Activated naive CD4-positive, alpha-beta T cell treated with anti-CD3 and anti-CD28 coated beads, Interleukin-2, amount 50 U/mL, for 72 hours (primary cell): ENCODE data around the gene BCL7C. TPM values are rescaled to one million over a fixed set of nuclear protein-coding genes. Genes with fewer than 3 reads are reported as not detected.

Experiments used
- total RNA-seq, 2 donors: library from RNA; stranded (reverse); gene quantifications; one replicate each; pipeline ENCODE4 v1.2.3, GENCODE V29; 2022

Gene BCL7C
- total RNA-seq, 2 donors from 2014 or later, result 27.3 to 45.9 TPM

Other genes starting within 250 kb of the BCL7C start
- gene PRR14, start 243.1 kb downstream of the BCL7C start, total RNA-seq, result 100 to 1,000 TPM; 103 to 111 TPM
- 100 to 1,000 TPM; 104 to 117 TPM for gene FBRS, start 235.6 kb downstream of the BCL7C start, total RNA-seq
- 10 to 100 TPM; 61.6 to 76.8 TPM for gene SRCAP, start 194.9 kb downstream of the BCL7C start, total RNA-seq
- gene PHKG2, start 145.7 kb downstream of the BCL7C start, total RNA-seq, result 10 to 100 TPM; 32.9 to 61.9 TPM
- gene CFAP119, start 132.0 kb downstream of the BCL7C start, total RNA-seq, result 1 to 10 TPM; 2.6 to 3.6 TPM
- 10 to 100 TPM; 68.9 to 74.4 TPM for gene RNF40, start 131.8 kb downstream of the BCL7C start, total RNA-seq
- gene ZNF629, start 106.9 kb downstream of the BCL7C start, total RNA-seq, result 1 to 10 TPM in 1 of 2 donors, under 1 TPM in 1; 0.16 to 3.6 TPM
- gene CTF1, start 2.5 kb upstream of the BCL7C start, total RNA-seq, result under 1 TPM; 0.29 to 0.96 TPM
- 10 to 100 TPM; 24.4 to 36.4 TPM for gene FBXL19, start 29.5 kb upstream of the BCL7C start, total RNA-seq
- gene ORAI3, start 55.0 kb upstream of the BCL7C start, total RNA-seq, result 10 to 100 TPM in 1 of 2 donors, 1 to 10 TPM in 1; 7.3 to 17.1 TPM
- 10 to 100 TPM; 24.5 to 34.1 TPM for gene SETD1A, start 63.7 kb upstream of the BCL7C start, total RNA-seq
- 1 to 10 TPM; 4.1 to 9.2 TPM for gene HSD3B7, start 91.1 kb upstream of the BCL7C start, total RNA-seq
- gene STX1B, start 116.6 kb upstream of the BCL7C start, total RNA-seq, result 1 to 10 TPM in 1 of 2 donors, under 1 TPM in 1; 0.87 to 4.5 TPM
- 10 to 100 TPM; 63.4 to 66.1 TPM for gene STX4, start 139.5 kb upstream of the BCL7C start, total RNA-seq
- 10 to 100 TPM; 14.5 to 32.7 TPM for gene ZNF668, start 180.2 kb upstream of the BCL7C start, total RNA-seq
- gene ZNF646, start 180.3 kb upstream of the BCL7C start, total RNA-seq, result 10 to 100 TPM; 20.2 to 35.6 TPM
- gene PRSS53, start 194.9 kb upstream of the BCL7C start, total RNA-seq, result 10 to 100 TPM in 1 of 2 donors, 1 to 10 TPM in 1; 7.4 to 12.1 TPM
- gene VKORC1, start 200.7 kb upstream of the BCL7C start, total RNA-seq, result 10 to 100 TPM; 41.4 to 91.4 TPM
- 10 to 100 TPM; 18.3 to 61.0 TPM for gene BCKDK, start 214.3 kb upstream of the BCL7C start, total RNA-seq
- 10 to 100 TPM; 57.8 to 88.5 TPM for gene KAT8, start 223.6 kb upstream of the BCL7C start, total RNA-seq
- gene PRSS8, start 241.7 kb upstream of the BCL7C start, total RNA-seq, result not detected